ENCODE results near the gene NPFF. TPM values are rescaled to one million over a fixed set of nuclear protein-coding genes. Genes with fewer than 3 reads are reported as not detected.
A peak's percentile ranks its signal among the peaks of the same experiment; 100 is the strongest.

NPFF gene
- polyA plus RNA-seq, 3 donors: 0.29 TPM; not detected in 2

DNA sequence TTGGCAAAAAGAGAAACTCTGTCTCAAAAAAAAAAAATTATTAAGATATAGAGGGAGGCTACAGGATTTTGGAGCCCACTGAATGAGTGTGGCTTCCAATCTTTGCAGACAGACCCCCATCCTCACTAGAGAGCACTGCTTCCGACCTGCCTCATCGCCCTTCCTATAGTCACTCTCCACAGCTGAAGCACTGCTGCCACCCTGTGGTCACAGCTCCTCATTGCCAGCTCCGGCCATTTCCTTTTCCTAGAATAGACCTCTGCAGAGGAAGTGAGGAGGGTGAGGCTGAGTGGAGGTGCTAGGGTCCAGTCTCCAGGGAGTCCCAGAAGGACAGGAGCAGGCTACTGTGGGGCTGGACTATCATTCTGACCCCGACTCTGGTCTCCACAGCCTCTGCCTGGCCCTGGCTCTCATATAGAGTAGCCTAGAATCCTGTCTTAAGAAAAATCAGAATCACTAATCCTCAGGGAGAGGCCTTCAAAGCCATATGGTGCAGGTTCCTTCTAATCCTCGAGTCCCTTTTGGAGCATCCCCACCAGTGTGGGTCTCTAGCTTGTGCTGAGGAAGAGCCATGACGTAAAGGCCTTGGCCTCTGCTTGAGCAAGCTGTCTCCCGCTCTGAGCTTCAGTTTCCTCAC is 1.4 kb upstream of the NPFF start:
- H3K27ac ChIP-seq (ENCODE audit: low read depth in 1 of 2, low read length in 2 of 2): peak overlapping the region in 1 of 2 donors; percentile 51
- Mint-ChIP-seq H3K9me3 (no peaks in the 10 kb centered on the region), H3K36me3 (peaks cover 60 to 77% of the 10 kb centered on the region in 2 donors), H3K4me3 (no peak overlapping the region), H3K27me3 (ENCODE audit: low read depth in 3 of 3) (peaks cover 0 to 4% (median 0%) of the 10 kb centered on the region in 3 donors), H3K27ac (peak overlapping the region in 3 of 7 donors; percentile 36 to 56 (median 40)), H3K4me1 (peaks cover 14% of the 10 kb centered on the region)
- intact Hi-C loops (cut with micrococcal nuclease): loop anchor here in 1 of 2 donors (10.0 kb wide), 1 partner anchor 294 kb away; no protein-coding TSS in a partner anchor
- no peak overlapping the region for H3K4me3 ChIP-seq (replicated peaks in 1 of 3; ENCODE audit: low read depth in 2 of 3, low read length in 3 of 3)
- DNase-seq: peak; percentile 75 to 88 (median 81)
- peaks cover 4 to 7% of the 10 kb centered on the region in 2 donors for H3K4me1 ChIP-seq (ENCODE audit: control insufficient read depth in 1 of 2, insufficient read depth in 2 of 2, low read length in 2 of 2)
- no peaks in the 10 kb centered on the region for H3K79me2 ChIP-seq (ENCODE audit: insufficient read depth, low read length)
- TF ChIP-seq, protein P1, sequence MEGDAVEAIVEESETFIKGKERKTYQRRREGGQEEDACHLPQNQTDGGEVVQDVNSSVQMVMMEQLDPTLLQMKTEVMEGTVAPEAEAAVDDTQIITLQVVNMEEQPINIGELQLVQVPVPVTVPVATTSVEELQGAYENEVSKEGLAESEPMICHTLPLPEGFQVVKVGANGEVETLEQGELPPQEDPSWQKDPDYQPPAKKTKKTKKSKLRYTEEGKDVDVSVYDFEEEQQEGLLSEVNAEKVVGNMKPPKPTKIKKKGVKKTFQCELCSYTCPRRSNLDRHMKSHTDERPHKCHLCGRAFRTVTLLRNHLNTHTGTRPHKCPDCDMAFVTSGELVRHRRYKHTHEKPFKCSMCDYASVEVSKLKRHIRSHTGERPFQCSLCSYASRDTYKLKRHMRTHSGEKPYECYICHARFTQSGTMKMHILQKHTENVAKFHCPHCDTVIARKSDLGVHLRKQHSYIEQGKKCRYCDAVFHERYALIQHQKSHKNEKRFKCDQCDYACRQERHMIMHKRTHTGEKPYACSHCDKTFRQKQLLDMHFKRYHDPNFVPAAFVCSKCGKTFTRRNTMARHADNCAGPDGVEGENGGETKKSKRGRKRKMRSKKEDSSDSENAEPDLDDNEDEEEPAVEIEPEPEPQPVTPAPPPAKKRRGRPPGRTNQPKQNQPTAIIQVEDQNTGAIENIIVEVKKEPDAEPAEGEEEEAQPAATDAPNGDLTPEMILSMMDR (IDR thresholded peaks at IDR 0.05): peak; percentile 90
- H3K9ac ChIP-seq (ENCODE audit: insufficient read depth, low read length, poor library complexity, severe bottlenecking): no peak overlapping the region
- no peak overlapping the region for H3K4me2 ChIP-seq (replicated peaks; ENCODE audit: extremely low read depth, low read length, poor library complexity, severe bottlenecking)
- H4K20me1 ChIP-seq (ENCODE audit: insufficient read depth, low read length): no peaks in the 10 kb centered on the region
- H3K27me3 ChIP-seq (ENCODE audit: control insufficient read depth in 2 of 2, insufficient read depth in 2 of 2, low read length in 2 of 2): no peaks in the 10 kb centered on the region
- peaks cover 66 to 80% of the 10 kb centered on the region in 2 donors for H3K36me3 ChIP-seq (replicated peaks in 1 of 2; ENCODE audit: control insufficient read depth in 1 of 2, insufficient read depth in 2 of 2, low read length in 2 of 2)
- no peaks in the 10 kb centered on the region for H3K9me3 ChIP-seq (replicated peaks in 1 of 2; ENCODE audit: control insufficient read depth in 1 of 2, insufficient read depth in 1 of 2, low read length in 2 of 2)
- H2AFZ ChIP-seq (ENCODE audit: insufficient read depth, low read depth, low read length, poor library complexity, severe bottlenecking): peak overlapping the region; percentile 37
- 25% methylated on average over 2 of the region's 7 CpGs for whole genome bisulfite sequencing (ENCODE audit: insufficient coverage)

- Histone ChIP-seq H3K9me3 (replicated peaks in 1 of 2; ENCODE audit: control insufficient read depth in 1 of 2, insufficient read depth in 1 of 2, low read length in 2 of 2) (no peaks in the 10 kb centered on the region), H3K27me3 (ENCODE audit: control insufficient read depth in 2 of 2, insufficient read depth in 2 of 2, low read length in 2 of 2) (no peaks in the 10 kb centered on the region), H3K9ac (ENCODE audit: insufficient read depth, low read length, poor library complexity, severe bottlenecking) (no peak overlapping the region), H3K4me2 (replicated peaks; ENCODE audit: extremely low read depth, low read length, poor library complexity, severe bottlenecking) (no peak overlapping the region), H3K4me3 (replicated peaks in 1 of 3; ENCODE audit: low read depth in 2 of 3, low read length in 3 of 3) (no peak overlapping the region), H2AFZ (ENCODE audit: insufficient read depth, low read depth, low read length, poor library complexity, severe bottlenecking) (no peak overlapping the region), H3K4me1 (ENCODE audit: control insufficient read depth in 1 of 2, insufficient read depth in 2 of 2, low read length in 2 of 2) (peaks cover 4 to 7% of the 10 kb centered on the region in 2 donors), H4K20me1 (ENCODE audit: insufficient read depth, low read length) (no peaks in the 10 kb centered on the region), H3K27ac (ENCODE audit: low read depth in 1 of 2, low read length in 2 of 2) (no peak overlapping the region), H3K36me3 (replicated peaks in 1 of 2; ENCODE audit: control insufficient read depth in 1 of 2, insufficient read depth in 2 of 2, low read length in 2 of 2) (peaks cover 55 to 73% of the 10 kb centered on the region in 2 donors), H3K79me2 (ENCODE audit: insufficient read depth, low read length) (peaks cover 6% of the 10 kb centered on the region)
- 89% methylated on average over 3 of the region's 4 CpGs for WGBS (ENCODE audit: insufficient coverage)
- Mint-ChIP-seq H3K36me3 (peaks cover 51 to 74% of the 10 kb centered on the region in 2 donors), H3K4me1 (peaks cover 16% of the 10 kb centered on the region), H3K9me3 (no peaks in the 10 kb centered on the region), H3K27ac (peak overlapping the region in 1 of 7 donors; percentile 45), H3K4me3 (no peak overlapping the region), H3K27me3 (ENCODE audit: low read depth in 3 of 3) (peaks cover 0 to 4% (median 0%) of the 10 kb centered on the region in 3 donors)
- DNase-seq: no peak
- intact Hi-C loops (cut with micrococcal nuclease): loop anchor here in 1 of 2 donors (10.0 kb wide), 1 partner anchor 293 kb away; no protein-coding TSS in a partner anchor
- TF ChIP-seq, protein P1 (IDR thresholded peaks at IDR 0.05): no peak
These were observed 260 bp upstream of the NPFF start for GRCh38 chr12:53507603-53507885.

Data from CD14-positive monocyte (primary cell).